GM23338 (cell line): Measurements from ENCODE around the gene ACOXL. TPM values are rescaled to one million over a fixed set of nuclear protein-coding genes. Genes with fewer than 3 reads are reported as not detected.

ENCODE experiments used
- ATAC-seq: fragments of 200-7000 bp; cut with Tn5 transposase; 3 replicates; pipeline ENCODE4 v1.9.1; 2020
- DNase-seq: peaks from one replicate; pipeline ENCODE4 v3.0.0-alpha.2; 2015; ENCODE audit warnings: low spot score
- H2AFZ ChIP-seq: fragments of 200-600 bp; sonication (generic); 2 replicates; pipeline ENCODE4 v1.8.0; 2016; ENCODE audit warnings: antibody characterized with exemption, mild to moderate bottlenecking, moderate library complexity
- H3F3A ChIP-seq: fragments of 200-600 bp; sonication (generic); replicated peaks from 2 replicates; pipeline ENCODE4 v1.8.0; 2017; ENCODE audit warnings: antibody characterized with exemption, mixed run types, low read depth
- H3K27ac ChIP-seq: fragments of 200-600 bp; sonication (generic); 2 replicates; pipeline ENCODE4 v1.6.1; 2016; ENCODE audit warnings: low read depth
- H3K27me3 ChIP-seq: fragments of 200-600 bp; sonication (generic); 2 replicates; pipeline ENCODE4 v1.8.0; 2016; ENCODE audit warnings: mild to moderate bottlenecking, mixed run types, moderate library complexity; ENCODE audit not compliant: insufficient read depth
- H3K36me3 ChIP-seq: fragments of 200-600 bp; sonication (generic); 2 replicates; pipeline ENCODE4 v1.8.0; 2016; ENCODE audit warnings: mild to moderate bottlenecking; ENCODE audit not compliant: insufficient read depth
- H3K4me1 ChIP-seq: fragments of 200-600 bp; sonication (generic); 2 replicates; pipeline ENCODE4 v1.8.0; 2016; ENCODE audit warnings: mild to moderate bottlenecking, moderate library complexity; ENCODE audit not compliant: insufficient read depth
- H3K4me2 ChIP-seq: fragments of 200-600 bp; sonication (generic); 2 replicates; pipeline ENCODE4 v1.7.1; 2017; ENCODE audit warnings: mixed run types
- H3K4me3 ChIP-seq: fragments of 200-600 bp; sonication (generic); 2 replicates; pipeline ENCODE4 v1.6.1; 2016; ENCODE audit warnings: mixed run types
- H3K79me2 ChIP-seq: fragments of 200-600 bp; sonication (generic); replicated peaks from 2 replicates; pipeline ENCODE4 v1.8.0; 2017; ENCODE audit warnings: mild to moderate bottlenecking; ENCODE audit not compliant: insufficient read depth
- H3K9me2 ChIP-seq: fragments of 200-600 bp; sonication (generic); 2 replicates; pipeline ENCODE4 v1.8.0; 2017; ENCODE audit not compliant: insufficient read depth
- H4K20me1 ChIP-seq: fragments of 200-600 bp; sonication (generic); replicated peaks from 2 replicates; pipeline ENCODE4 v1.8.0; 2017; ENCODE audit warnings: mild to moderate bottlenecking; ENCODE audit not compliant: insufficient read depth
- H3K27ac Mint-ChIP-seq: 2 replicates; pipeline ENCODE4 v1.8.0; 2020; ENCODE audit warnings: inconsistent platforms, mild to moderate bottlenecking, moderate library complexity, mixed read lengths
- H3K27me3 Mint-ChIP-seq: 3 replicates; pipeline ENCODE4 v1.8.0; 2022; ENCODE audit warnings: low read depth, mild to moderate bottlenecking, moderate library complexity, mixed read lengths, inconsistent platforms; ENCODE audit not compliant: insufficient read depth, poor library complexity
- H3K36me3 Mint-ChIP-seq: 3 replicates; pipeline ENCODE4 v1.8.0; 2021; ENCODE audit warnings: low read depth, mild to moderate bottlenecking, inconsistent platforms, moderate library complexity, mixed read lengths
- H3K4me1 Mint-ChIP-seq: 3 replicates; pipeline ENCODE4 v1.8.0; 2020; ENCODE audit warnings: mild to moderate bottlenecking, inconsistent platforms, mixed read lengths
- H3K4me3 Mint-ChIP-seq: 3 replicates; pipeline ENCODE4 v1.8.0; 2021; ENCODE audit warnings: moderate library complexity, mild to moderate bottlenecking, inconsistent platforms, mixed read lengths
- H3K9me3 Mint-ChIP-seq: 3 replicates; pipeline ENCODE4 v1.8.0; 2020; ENCODE audit warnings: moderate library complexity, mild to moderate bottlenecking, inconsistent platforms, mixed read lengths
- CREB1 ChIP-seq: fragments of 250-450 bp; sonication (Bioruptor Pico); IDR thresholded peaks from 2 replicates; pipeline ENCODE4 v1.5.0; 2020; ENCODE audit warnings: low read depth, mild to moderate bottlenecking, moderate library complexity
- ETS1 ChIP-seq: IDR thresholded peaks from 2 replicates; pipeline ENCODE4 v1.6.1; 2016; ENCODE audit warnings: antibody characterized with exemption
- NANOG ChIP-seq: IDR thresholded peaks from 2 replicates; pipeline ENCODE4 v1.6.1; 2016; ENCODE audit warnings: antibody characterized with exemption, borderline replicate concordance
- REST ChIP-seq: IDR thresholded peaks from one replicate; pipeline ENCODE4 v1.6.1; 2018; ENCODE audit warnings: antibody characterized with exemption; ENCODE audit not compliant: unreplicated experiment
- ZNF462 ChIP-seq: fragments of 250-450 bp; sonication (Bioruptor Pico); IDR thresholded peaks from 2 replicates; pipeline ENCODE4 v1.5.0; 2020; ENCODE audit warnings: mild to moderate bottlenecking, moderate library complexity
- polyA plus RNA-seq: library from polyadenylated mRNA; unstranded; fragments of >200 nt; fragmentation: Nextera tagmentation; extraction: Ambion mirVana; gene quantifications from 2 replicates; pipeline ENCODE4 v1.2.1, GENCODE V29; 2016
- total RNA-seq: library from RNA; depleted of rRNA; stranded (reverse); fragments of >200 nt; shearing (Covaris generic); gene quantifications from 2 replicates; pipeline ENCODE4 v1.2.3, GENCODE V29; 2014

ACOXL gene
- total and polyA plus RNA-seq, 2 experiments from 2014 or later, result 9.0 to 14.7 TPM

- no peak overlapping the region for H3K27ac ChIP-seq
- Mint-ChIP-seq H3K27me3 (peaks cover 10% of the 10 kb centered on the region), H3K9me3 (no peaks in the 10 kb centered on the region), H3K27ac (no peak overlapping the region), H3K4me1 (peaks cover 41% of the 10 kb centered on the region), H3K4me3 (no peak overlapping the region), H3K36me3 (no peaks in the 10 kb centered on the region; the same call in 1 of the 3 replicates)
- DNase-seq (no peak), ATAC-seq (no peak)
- H3K9me2 ChIP-seq, result peaks cover 5% of the 10 kb centered on the region
- no peak overlapping the region for H2AFZ ChIP-seq
- no peak overlapping the region for H3K4me3 ChIP-seq
- H3K4me1 ChIP-seq, result peaks cover 41% of the 10 kb centered on the region
- peaks cover 10% of the 10 kb centered on the region; the same call in 1 of the 2 replicates for H3F3A ChIP-seq
- H3K4me2 ChIP-seq, result no peak overlapping the region
- H3K36me3 ChIP-seq, result no peaks in the 10 kb centered on the region
- H3K79me2 ChIP-seq, result no peaks in the 10 kb centered on the region
- no peaks in the 10 kb centered on the region for H3K27me3 ChIP-seq
- TF ChIP-seq NANOG (no peak), ETS1 (no peak), REST (no peak), ZNF462 (CRISPR knock-in tag) (no peak), CREB1 (no peak)
- H4K20me1 ChIP-seq, result no peaks in the 10 kb centered on the region
These were observed 129.4 kb downstream of the ACOXL start for GRCh38 chr2:110861616-110862260.
